Endothelial cell of umbilical vein (primary cell): ENCODE measurements around the gene MRPS14. TPM values are rescaled to one million over a fixed set of nuclear protein-coding genes. Genes with fewer than 3 reads are reported as not detected.
A peak's percentile ranks its signal among the peaks of the same experiment; 100 is the strongest.

Source experiments
- BruUV-seq: library from RNA; stranded (reverse); fragments of 400-500 nt; replicated peaks from 2 replicates; lab custom pipeline; 2021; lab: Mats Ljungman, UMichigan
- CTCF ChIA-PET: fragments of 300-600, 350-600 bp; sonication (Branson Sonifier 250); formaldehyde crosslinking; loops from one replicate; lab custom pipeline; 2021; ENCODE audit warnings: antibody characterized with exemption, inconsistent platforms; lab: Charles Lee
- POLR2A ChIA-PET: fragments of 300-600, 350-600 bp; sonication (Branson Sonifier 250); formaldehyde crosslinking; loops from one replicate; lab custom pipeline; 2021; ENCODE audit warnings: antibody characterized with exemption, inconsistent platforms; lab: Charles Lee
- DNase-seq: peaks from one replicate; pipeline ENCODE4 v3.0.0-alpha.2; 2011; ENCODE audit warnings: low read depth, low spot score
- FAIRE-seq: peaks from 2 replicates; lab custom pipeline; 2011; peaks lifted over from hg19 to GRCh38; lab: Jason Lieb, UNC
- H2AFZ ChIP-seq: 2 replicates; pipeline ENCODE4 v1.6.0; 2012; ENCODE audit warnings: low read depth, low read length, control low read depth, inconsistent platforms
- H3K27ac ChIP-seq: 2 replicates; pipeline ENCODE4 v1.5.1; 2011; ENCODE audit warnings: low read depth, mild to moderate bottlenecking, control low read depth, low read length, moderate library complexity; ENCODE audit not compliant: insufficient read depth
- H3K27me3 ChIP-seq, 2 experiments: 2 replicates each; pipeline versions ENCODE4 v1.6.0 to v1.6.1; 2011; ENCODE audit warnings: low read length in 2 of 2, mixed read lengths in 1 of 2; ENCODE audit not compliant: control insufficient read depth in 2 of 2, insufficient read depth in 2 of 2
- H3K36me3 ChIP-seq, 2 experiments: 2 replicates in 1 of 2; 3 replicates in 1 of 2; pipeline ENCODE4 v1.5.1; 2011; ENCODE audit warnings: low read length in 2 of 2, mild to moderate bottlenecking in 1 of 2, moderate library complexity in 1 of 2; ENCODE audit not compliant: control insufficient read depth in 2 of 2, insufficient read depth in 2 of 2; ENCODE audit errors: extremely low read depth in 1 of 2
- H3K4me1 ChIP-seq: 3 replicates; pipeline ENCODE4 v1.5.1; 2011; ENCODE audit warnings: mild to moderate bottlenecking, low read length; ENCODE audit not compliant: control insufficient read depth, insufficient read depth; ENCODE audit errors: extremely low read depth
- H3K4me2 ChIP-seq: 2 replicates; pipeline ENCODE4 v1.6.1; 2011; ENCODE audit warnings: low read length, control low read depth, mixed read lengths; ENCODE audit not compliant: insufficient read depth
- H3K4me3 ChIP-seq, 3 experiments: fragments of 200-600 bp in 1 of 3; sonication (generic), shearing (Covaris generic) in 1 of 3; replicated peaks in 1 of 3; 2 replicates each; pipeline ENCODE4 v1.5.1; 2011 to 2016; ENCODE audit warnings: control low read depth in 3 of 3, low read length in 3 of 3, mild to moderate bottlenecking in 2 of 3, inconsistent platforms in 1 of 3, low read depth in 1 of 3, moderate library complexity in 1 of 3; ENCODE audit not compliant: insufficient read depth in 1 of 3
- H3K79me2 ChIP-seq: 2 replicates; pipeline ENCODE4 v1.6.0; 2012; ENCODE audit warnings: low read length, inconsistent platforms; ENCODE audit not compliant: control insufficient read depth, insufficient read depth
- H3K9ac ChIP-seq: replicated peaks from 2 replicates; pipeline ENCODE3; 2011; ENCODE audit warnings: low read length, control low read depth; ENCODE audit not compliant: insufficient read depth; ENCODE audit errors: extremely low read depth
- H3K9me1 ChIP-seq: replicated peaks from 3 replicates; pipeline ENCODE4 v1.6.0; 2011; ENCODE audit warnings: mild to moderate bottlenecking, low read length; ENCODE audit not compliant: control insufficient read depth, insufficient read depth; ENCODE audit errors: extremely low read depth
- H3K9me3 ChIP-seq: replicated peaks from 2 replicates; pipeline ENCODE4 v1.5.1; 2012; ENCODE audit warnings: low read length, inconsistent platforms; ENCODE audit not compliant: control insufficient read depth, insufficient read depth
- H4K20me1 ChIP-seq: replicated peaks from 2 replicates; pipeline ENCODE3; 2011; ENCODE audit warnings: mild to moderate bottlenecking, low read length; ENCODE audit not compliant: control insufficient read depth, insufficient read depth; ENCODE audit errors: extremely low read depth
- EZH2 ChIP-seq: IDR thresholded peaks from 2 replicates; pipeline ENCODE4 v1.6.1; 2012; ENCODE audit warnings: borderline replicate concordance, low read depth, mild to moderate bottlenecking, moderate library complexity, low read length, inconsistent platforms; ENCODE audit not compliant: severe bottlenecking
- FOS ChIP-seq: IDR thresholded peaks from 2 replicates; pipeline ENCODE4 v1.6.1; 2011; ENCODE audit warnings: mild to moderate bottlenecking, low read length, moderate library complexity, borderline replicate concordance; ENCODE audit not compliant: insufficient read depth
- GATA2 ChIP-seq: IDR thresholded peaks from 2 replicates; pipeline ENCODE4 v1.7.0; 2011; ENCODE audit warnings: low read depth, mild to moderate bottlenecking, moderate library complexity, mixed read lengths, low read length; ENCODE audit not compliant: insufficient read length, insufficient read depth
- JUN ChIP-seq: IDR thresholded peaks from 2 replicates; pipeline ENCODE4 v1.6.1; 2011; ENCODE audit warnings: borderline replicate concordance, low read depth; ENCODE audit not compliant: insufficient read length, insufficient read depth
- MAX ChIP-seq: IDR thresholded peaks from 2 replicates; pipeline ENCODE4 v1.6.1; 2011; ENCODE audit not compliant: insufficient read depth, insufficient read length
- POLR2A ChIP-seq: IDR thresholded peaks from 2 replicates; pipeline ENCODE4 v1.6.1; 2012; ENCODE audit warnings: low read depth, mild to moderate bottlenecking, control low read depth, low read length
- POLR2AphosphoS5 ChIP-seq: IDR thresholded peaks from 2 replicates; pipeline ENCODE4 v1.6.1; 2012; ENCODE audit warnings: low read depth, mild to moderate bottlenecking, control low read depth, low read length, moderate library complexity; ENCODE audit not compliant: insufficient read depth
- dilution Hi-C: fragments of 300-500 bp; cut with MboI; formaldehyde crosslinking; loops from one replicate; pipeline ENCODE4 v1.15.0; 2019; ENCODE audit warnings: low sequenced_read_pairs; ENCODE audit not compliant: extremely low pct_ligation_motif_present
- intact Hi-C: fragments of 100-400 bp; cut with micrococcal nuclease; formaldehyde crosslinking; loops from one replicate; pipeline ENCODE4 v1.10.0; 2022
- polyA plus RNA-seq, 4 experiments: library from polyadenylated mRNA; depleted of rRNA in 3 of 4; stranded (reverse) in 3 of 4; unstranded in 1 of 4; fragments of >200 nt; gene quantifications; 2 replicates each; pipeline versions ENCODE4 v1.2.1 to v1.2.3, GENCODE V29; 2011 to 2012; ENCODE audit warnings: missing spikeins in 1 of 4
- total RNA-seq: library from RNA; stranded (reverse); gene quantifications from 2 replicates; pipeline ENCODE4 v1.2.3, GENCODE V29; 2021

Gene MRPS14
- total and polyA plus RNA-seq, 2 donors (not counting 3 experiments of a cell fraction or from before 2014, with no cell fraction given), result 29.5 to 31.8 TPM

- Histone ChIP-seq H3K9ac (no peak overlapping the region), H3K4me3 (no peak overlapping the region), H3K36me3 (no peaks in the 10 kb centered on the region), H3K9me3 (no peaks in the 10 kb centered on the region), H3K27ac (no peak overlapping the region), H2AFZ (peak overlapping the region; percentile 7), H4K20me1 (no peaks in the 10 kb centered on the region), H3K4me2 (no peak overlapping the region), H3K9me1 (no peaks in the 10 kb centered on the region), H3K27me3 (no peaks in the 10 kb centered on the region), H3K4me1 (peaks cover 4% of the 10 kb centered on the region), H3K79me2 (no peaks in the 10 kb centered on the region)
- ChIA-PET POLR2A (no interaction called here), CTCF (interaction anchor here (1.0 to 1.5 kb wide), 2 partner anchors 43 to 53 kb away, joined by 3 read pairs; no protein-coding TSS in a partner anchor)
- TF ChIP-seq FOS (peak; percentile 32), POLR2A (no peak), MAX (peak; percentile 47), EZH2 (peak; percentile 39)
- DNase-seq (peak; percentile 41), FAIRE-seq (peak; percentile 76)
- no TSS peak for BruUV-seq
- intact Hi-C loops (no loop called here), dilution Hi-C loops (no loop called here)
These were observed 49.1 kb upstream of the MRPS14 start for GRCh38 chr1:175072099-175072951.

DNA sequence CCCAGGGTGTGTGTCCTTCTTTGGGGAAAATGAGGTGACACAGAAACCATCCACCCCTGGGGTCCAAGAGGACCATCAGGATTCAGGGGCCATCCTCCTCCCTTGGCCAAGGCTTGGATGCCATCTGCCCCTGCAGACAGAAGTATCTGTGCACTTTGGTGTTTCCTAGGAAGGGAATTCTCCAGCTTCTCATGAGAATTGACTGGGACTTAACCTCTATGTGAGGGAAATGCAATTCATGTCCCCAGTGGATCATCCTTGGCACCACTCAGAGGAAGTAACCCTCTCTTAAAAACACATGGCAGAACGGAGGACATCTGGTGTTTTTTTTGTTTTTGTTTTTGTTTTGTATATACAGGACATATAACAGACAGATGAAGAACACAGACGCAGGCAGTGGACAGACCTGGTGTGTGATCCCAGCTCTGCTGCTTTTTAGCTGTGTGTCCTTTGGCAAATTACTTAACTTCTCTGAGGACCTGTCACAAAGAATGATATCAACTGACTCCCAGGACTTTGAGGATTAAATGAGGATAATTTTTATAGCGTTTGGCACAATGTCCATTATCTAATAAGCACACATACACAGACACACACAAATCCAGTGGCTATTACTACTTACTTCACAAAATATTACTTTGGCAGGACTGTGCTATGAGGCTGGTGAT, 48.2 kb upstream of the MRPS14 start:
- CTCF ChIA-PET, result interaction anchor here (1.0 to 1.5 kb wide), 2 partner anchors 42 to 54 kb away, joined by 3 read pairs; no protein-coding TSS in a partner anchor
- H3K27me3 ChIP-seq, result no peaks in the 10 kb centered on the region
- no peak for TF ChIP-seq POLR2AphosphoS5
- TF ChIP-seq JUN, result no peak
- TF ChIP-seq EZH2, result no peak
- no peak for TF ChIP-seq FOS
- TF ChIP-seq POLR2A, result no peak
- no peak for TF ChIP-seq GATA2
- H2AFZ ChIP-seq, result no peak overlapping the region
- no TSS peak for BruUV-seq
- FAIRE-seq (no peak), DNase-seq (no peak)
- no peaks in the 10 kb centered on the region for H4K20me1 ChIP-seq
- H3K9me3 ChIP-seq, result no peaks in the 10 kb centered on the region
- H3K9me1 ChIP-seq, result no peaks in the 10 kb centered on the region
- dilution Hi-C loops, result no loop called here
- peaks cover 4% of the 10 kb centered on the region for H3K4me1 ChIP-seq
- H3K4me3 ChIP-seq, result no peak overlapping the region
- no peak overlapping the region for H3K4me2 ChIP-seq
- POLR2A ChIA-PET, result no interaction called here
- H3K36me3 ChIP-seq, result no peaks in the 10 kb centered on the region
- intact Hi-C loops, result no loop called here
- H3K79me2 ChIP-seq, result no peaks in the 10 kb centered on the region
- no peak overlapping the region for H3K9ac ChIP-seq
- no peak overlapping the region for H3K27ac ChIP-seq
